ENCODE results near the gene ZNRF1. TPM values are rescaled to one million over a fixed set of nuclear protein-coding genes. Genes with fewer than 3 reads are reported as not detected.

ZNRF1 gene
- total RNA-seq (2022; extraction: Qiagen RNA extraction; ENCODE audit: low read depth), result 18.2 to 23.9 TPM (median 23.2 TPM) in 5 replicates

GRCh38 chr16:74998481-74999218, at the start of gene ZNRF1:
TSS of gene ZNRF1 (plus strand) at chr16:74999024. CDS start at chr16:74999672, 648 bp downstream.

GRCh38 chr16:74984529-74985296, 14.1 kb upstream of the ZNRF1 start, which contains the start of gene WDR59:
TSS of gene WDR59 (minus strand) at chr16:74985123. CDS start at chr16:74985017, 106 bp downstream.

GRCh38 chr16:75116081-75116910, 117.5 kb downstream of the ZNRF1 start, which contains the start of gene LDHD:
TSS of gene LDHD (minus strand) at chr16:75116780. CDS start at chr16:75116720, 60 bp downstream.

GRCh38 chr16:75148311-75149195, 149.7 kb downstream of the ZNRF1 start, which contains the start of gene ZFP1:
TSS of gene ZFP1 (plus strand) at chr16:75148524. CDS start at chr16:75152952, 4,428 bp downstream.

Other genes with a start within 250 kb of the ZNRF1 start
- 33.5 to 35.0 TPM (median 34.0 TPM) in 5 replicates for gene FA2H, start 224.2 kb upstream of the ZNRF1 start, total RNA-seq (2022; extraction: Qiagen RNA extraction; ENCODE audit: low read depth)
- 21.4 to 33.0 TPM (median 30.0 TPM) in 5 replicates for gene WDR59, start 13.9 kb upstream of the ZNRF1 start, total RNA-seq (2022; extraction: Qiagen RNA extraction; ENCODE audit: low read depth)
- gene LDHD, start 117.8 kb downstream of the ZNRF1 start, total RNA-seq (2022; extraction: Qiagen RNA extraction; ENCODE audit: low read depth), result 0.46 to 0.95 TPM (median 0.75 TPM) in 5 replicates
- gene ZFP1, start 149.5 kb downstream of the ZNRF1 start, total RNA-seq (2022; extraction: Qiagen RNA extraction; ENCODE audit: low read depth), result 8.7 to 17.0 TPM (median 11.0 TPM) in 5 replicates
- not detected in 5 replicates for gene CTRB2, start 208.1 kb downstream of the ZNRF1 start, total RNA-seq (2022; extraction: Qiagen RNA extraction; ENCODE audit: low read depth)
- gene CTRB1, start 220.0 kb downstream of the ZNRF1 start, total RNA-seq (2022; extraction: Qiagen RNA extraction; ENCODE audit: low read depth), result not detected in 5 replicates

Data from A549 treated with GW870086 at 1 μM for 4 hours (cell line).